ENCODE results near the gene ZCCHC7. TPM values are rescaled to one million over a fixed set of nuclear protein-coding genes. Genes with fewer than 3 reads are reported as not detected.
"Not testable (repeated sequence)": the region's sequence is repeated elsewhere in the genome, so short reads cannot be mapped to it uniquely, and the experiment has no call there.

ZCCHC7 gene
- total RNA-seq, 4 donors from 2014 or later = 4.8 to 11.2 (median 6.9) TPM

DNA sequence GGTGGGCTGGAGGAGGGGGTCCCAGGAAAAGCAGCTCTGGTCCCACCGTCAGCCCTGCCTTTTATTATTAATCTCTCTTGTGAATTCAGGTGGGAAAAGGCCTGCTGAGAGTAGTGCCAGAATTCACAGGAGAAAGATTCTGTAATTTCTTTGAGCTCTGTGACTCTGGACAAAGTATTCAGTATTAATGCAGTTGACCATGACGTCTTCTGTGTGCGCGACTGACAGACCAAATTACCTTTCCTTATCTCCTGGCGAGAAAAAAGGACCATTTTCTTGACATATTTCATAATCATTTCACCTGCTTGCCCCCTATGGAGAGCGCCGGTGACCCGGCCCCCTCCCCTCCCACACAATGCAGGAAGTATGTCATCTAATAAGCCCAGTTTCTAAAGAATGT lies 275.3 kb downstream of the ZCCHC7 start:
- no peaks in the 10 kb centered on the region for H3K9me3 ChIP-seq

DNA sequence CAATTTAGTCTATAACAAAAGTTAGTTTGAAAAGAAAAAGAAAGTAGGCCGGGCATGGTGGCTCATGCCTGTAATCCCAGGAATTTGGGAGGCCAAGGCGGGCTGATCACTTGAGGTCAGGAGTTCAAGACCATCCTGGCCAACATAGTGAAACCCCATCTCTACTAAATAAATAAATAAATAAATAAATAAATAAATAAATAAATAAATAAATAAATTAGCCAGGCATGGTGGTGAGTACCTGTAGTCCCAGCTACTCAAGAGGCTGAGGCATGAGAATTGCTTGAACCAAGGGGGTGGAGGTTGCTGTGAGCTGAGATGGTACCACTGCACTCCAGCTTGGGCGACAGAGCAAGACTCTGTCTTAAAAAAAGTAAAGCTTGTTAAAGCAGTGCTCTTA lies 277.6 kb downstream of the ZCCHC7 start:
- DNase-seq; H3K4me1 ChIP-seq; H3K4me3 ChIP-seq; ATAC-seq; H3K9me3 ChIP-seq; intact Hi-C loops (cut with DNase I; ENCODE audit: low total_unique reads); H3K36me3 ChIP-seq; in situ Hi-C loops (cut with MboI; ENCODE audit: low sequenced_read_pairs in 4 of 4); H3K27me3 ChIP-seq; H3K27ac ChIP-seq: not testable (repeated sequence)

More for the DNA sequence above, 275.3 kb downstream of the ZCCHC7 start:
- Histone ChIP-seq H3K27ac (no peak overlapping the region), H3K4me3 (no peak overlapping the region), H3K4me1 (no peaks in the 10 kb centered on the region), H3K27me3 (no peaks in the 10 kb centered on the region), H3K36me3 (no peaks in the 10 kb centered on the region)
- in situ Hi-C loops (cut with MboI; ENCODE audit: low sequenced_read_pairs in 4 of 4) (no loop called here), intact Hi-C loops (cut with DNase I; ENCODE audit: low total_unique reads) (no loop called here)
- DNase-seq = no peak
- no peak for ATAC-seq
- TF ChIP-seq, protein P1, sequence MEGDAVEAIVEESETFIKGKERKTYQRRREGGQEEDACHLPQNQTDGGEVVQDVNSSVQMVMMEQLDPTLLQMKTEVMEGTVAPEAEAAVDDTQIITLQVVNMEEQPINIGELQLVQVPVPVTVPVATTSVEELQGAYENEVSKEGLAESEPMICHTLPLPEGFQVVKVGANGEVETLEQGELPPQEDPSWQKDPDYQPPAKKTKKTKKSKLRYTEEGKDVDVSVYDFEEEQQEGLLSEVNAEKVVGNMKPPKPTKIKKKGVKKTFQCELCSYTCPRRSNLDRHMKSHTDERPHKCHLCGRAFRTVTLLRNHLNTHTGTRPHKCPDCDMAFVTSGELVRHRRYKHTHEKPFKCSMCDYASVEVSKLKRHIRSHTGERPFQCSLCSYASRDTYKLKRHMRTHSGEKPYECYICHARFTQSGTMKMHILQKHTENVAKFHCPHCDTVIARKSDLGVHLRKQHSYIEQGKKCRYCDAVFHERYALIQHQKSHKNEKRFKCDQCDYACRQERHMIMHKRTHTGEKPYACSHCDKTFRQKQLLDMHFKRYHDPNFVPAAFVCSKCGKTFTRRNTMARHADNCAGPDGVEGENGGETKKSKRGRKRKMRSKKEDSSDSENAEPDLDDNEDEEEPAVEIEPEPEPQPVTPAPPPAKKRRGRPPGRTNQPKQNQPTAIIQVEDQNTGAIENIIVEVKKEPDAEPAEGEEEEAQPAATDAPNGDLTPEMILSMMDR (IDR thresholded peaks at IDR 0.05 in 4 of 5, conservative IDR thresholded peaks at IDR 0.05 in 1 of 5) = no peak
- TF ChIP-seq POLR2A (IDR thresholded peaks at IDR 0.05) = no peak

DNA sequence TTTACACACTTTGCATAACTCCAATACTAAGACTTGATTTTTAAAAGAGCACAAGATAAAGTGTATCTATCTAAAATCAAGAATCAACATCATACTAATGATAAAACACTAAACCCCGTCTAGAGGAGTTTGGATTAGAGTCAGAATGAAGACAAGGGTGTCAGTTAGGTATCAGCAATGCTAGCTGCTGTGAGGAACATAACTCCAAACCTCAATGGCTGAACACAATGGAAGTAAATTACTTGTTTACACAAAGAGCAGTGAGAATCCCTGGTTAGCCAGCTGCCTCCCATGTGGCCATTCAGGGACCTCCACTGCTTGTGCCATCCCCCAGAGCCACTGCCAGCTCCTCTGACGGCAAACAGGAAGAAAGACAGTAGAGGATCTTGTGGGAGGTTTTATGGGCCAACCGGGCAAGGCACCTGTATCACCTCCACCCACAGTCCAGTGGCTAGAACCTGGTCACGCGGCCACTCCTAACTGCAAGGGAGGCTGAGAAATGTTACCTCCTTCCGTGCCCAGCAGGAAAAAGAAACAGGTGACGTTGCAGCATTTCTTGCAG lies 278.2 kb downstream of the ZCCHC7 start:
- Histone ChIP-seq H3K4me1 (no peaks in the 10 kb centered on the region), H3K36me3 (no peaks in the 10 kb centered on the region), H3K27me3 (no peaks in the 10 kb centered on the region), H3K4me3 (no peak overlapping the region), H3K27ac (no peak overlapping the region), H3K9me3 (no peaks in the 10 kb centered on the region)
- intact Hi-C loops (cut with DNase I; ENCODE audit: low total_unique reads) = no loop called here
- DNase-seq (no peak), ATAC-seq (no peak)
- in situ Hi-C loops (cut with MboI; ENCODE audit: low sequenced_read_pairs in 4 of 4) = no loop called here
- TF ChIP-seq, protein P1 (IDR thresholded peaks at IDR 0.05 in 4 of 5, conservative IDR thresholded peaks at IDR 0.05 in 1 of 5) = no peak
- TF ChIP-seq POLR2A (IDR thresholded peaks at IDR 0.05) = no peak

DNA sequence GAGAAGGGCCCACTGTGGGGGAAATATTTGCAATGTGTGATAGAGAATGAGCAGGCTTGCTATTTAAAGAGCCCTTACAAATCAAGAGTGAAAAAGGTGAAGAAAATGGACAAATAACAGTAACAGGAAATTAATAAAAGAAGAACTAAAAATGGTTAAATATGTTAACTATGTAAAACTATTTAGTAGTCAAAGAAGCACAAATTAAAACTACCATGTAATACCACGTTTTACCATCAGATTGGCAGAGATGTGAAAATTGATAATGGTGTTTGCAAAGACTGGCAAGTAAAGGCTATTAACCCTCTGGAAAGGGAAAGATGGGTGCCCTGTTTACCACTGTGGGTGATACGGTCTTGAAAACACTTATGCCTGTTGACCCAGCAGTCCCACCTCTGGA lies 279.0 kb downstream of the ZCCHC7 start:
- Histone ChIP-seq H3K36me3 (no peaks in the 10 kb centered on the region), H3K4me1 (no peaks in the 10 kb centered on the region), H3K27ac (no peak overlapping the region), H3K27me3 (no peaks in the 10 kb centered on the region), H3K4me3 (no peak overlapping the region), H3K9me3 (no peaks in the 10 kb centered on the region)
- ATAC-seq (no peak), DNase-seq (no peak)
- TF ChIP-seq POLR2A (IDR thresholded peaks at IDR 0.05) = no peak
- TF ChIP-seq, protein P1 (IDR thresholded peaks at IDR 0.05 in 4 of 5, conservative IDR thresholded peaks at IDR 0.05 in 1 of 5) = no peak
- intact Hi-C loops (cut with DNase I; ENCODE audit: low total_unique reads) = no loop called here
- in situ Hi-C loops (cut with MboI; ENCODE audit: low sequenced_read_pairs in 4 of 4) = no loop called here

DNA sequence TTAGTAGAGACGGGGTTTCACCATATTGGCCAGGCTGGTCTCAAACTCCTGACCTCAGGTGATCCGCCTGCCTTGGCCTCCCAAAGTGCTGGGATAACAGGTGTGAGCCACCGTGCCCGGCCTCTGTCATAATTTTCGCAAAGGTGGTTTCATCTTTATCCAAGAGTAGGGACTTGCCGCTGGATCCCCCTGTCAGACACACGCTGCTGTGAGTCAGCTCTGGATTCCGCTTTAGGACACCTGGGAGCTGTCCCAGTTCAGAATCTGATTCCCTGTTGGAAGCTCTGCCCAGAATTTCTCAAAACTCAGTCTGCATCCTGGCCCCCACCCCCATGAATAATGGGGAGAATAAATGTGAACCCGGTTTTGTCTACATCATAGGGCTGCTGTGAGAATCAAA lies 284.2 kb downstream of the ZCCHC7 start:
- H3K9me3 ChIP-seq = no peaks in the 10 kb centered on the region
- H3K4me1 ChIP-seq = no peaks in the 10 kb centered on the region
- ATAC-seq = peak in 1 of 2 donors; percentile 14
- H3K4me3 ChIP-seq = no peak overlapping the region
- no peak for TF ChIP-seq POLR2A (IDR thresholded peaks at IDR 0.05)
- TF ChIP-seq, protein P1 (IDR thresholded peaks at IDR 0.05 in 4 of 5, conservative IDR thresholded peaks at IDR 0.05 in 1 of 5) = no peak
- in situ Hi-C loops (cut with MboI; ENCODE audit: low sequenced_read_pairs in 4 of 4) (no loop called here), intact Hi-C loops (cut with DNase I; ENCODE audit: low total_unique reads) (no loop called here)
- no peaks in the 10 kb centered on the region for H3K36me3 ChIP-seq
- no peak for DNase-seq
- no peaks in the 10 kb centered on the region for H3K27me3 ChIP-seq
- no peak overlapping the region for H3K27ac ChIP-seq

Measured in gastrocnemius medialis (tissue), 4 donors.